Right ventricle myocardium superior (tissue), 1 donor: Measurements from ENCODE around the gene PPM1F. TPM values are rescaled to one million over a fixed set of nuclear protein-coding genes. Genes with fewer than 3 reads are reported as not detected.
"Not testable (repeated sequence)": the region's sequence is repeated elsewhere in the genome, so short reads cannot be mapped to it uniquely, and the experiment has no call there.

Experiments
- ATAC-seq: fragments of 200-7000 bp; cut with Tn5 transposase; one replicate; pipeline ENCODE4 v1.9.1; 2020; ENCODE audit warnings: mild to moderate bottlenecking; ENCODE audit not compliant: poor library complexity
- DNase-seq: peaks from one replicate; pipeline ENCODE4 v3.0.0-alpha.2; 2020
- intact Hi-C: fragments of 100-400 bp; cut with DNase I; formaldehyde crosslinking; loops from one replicate; pipeline ENCODE4 v1.11.2; 2022
- total RNA-seq: library from RNA; stranded (reverse); fragmentation: NEBNext Ultra II Directional; extraction: Animal tissue kit (Norgen Biotek cat#: 25700); gene quantifications from one replicate; pipeline ENCODE4 v1.2.1, GENCODE V29; 2021
- donor health status: DM: no; HTN: yes; CAD: no; lungs with severe emphysema.

Gene PPM1F
- total RNA-seq, 1 donor from 2014 or later = 19.3 TPM

- intact Hi-C loops = no loop called here
- ATAC-seq (no peak), DNase-seq (no peak)
Measured at GRCh38 chr22:21946262-21946925, 6.3 kb downstream of the PPM1F start.

DNA sequence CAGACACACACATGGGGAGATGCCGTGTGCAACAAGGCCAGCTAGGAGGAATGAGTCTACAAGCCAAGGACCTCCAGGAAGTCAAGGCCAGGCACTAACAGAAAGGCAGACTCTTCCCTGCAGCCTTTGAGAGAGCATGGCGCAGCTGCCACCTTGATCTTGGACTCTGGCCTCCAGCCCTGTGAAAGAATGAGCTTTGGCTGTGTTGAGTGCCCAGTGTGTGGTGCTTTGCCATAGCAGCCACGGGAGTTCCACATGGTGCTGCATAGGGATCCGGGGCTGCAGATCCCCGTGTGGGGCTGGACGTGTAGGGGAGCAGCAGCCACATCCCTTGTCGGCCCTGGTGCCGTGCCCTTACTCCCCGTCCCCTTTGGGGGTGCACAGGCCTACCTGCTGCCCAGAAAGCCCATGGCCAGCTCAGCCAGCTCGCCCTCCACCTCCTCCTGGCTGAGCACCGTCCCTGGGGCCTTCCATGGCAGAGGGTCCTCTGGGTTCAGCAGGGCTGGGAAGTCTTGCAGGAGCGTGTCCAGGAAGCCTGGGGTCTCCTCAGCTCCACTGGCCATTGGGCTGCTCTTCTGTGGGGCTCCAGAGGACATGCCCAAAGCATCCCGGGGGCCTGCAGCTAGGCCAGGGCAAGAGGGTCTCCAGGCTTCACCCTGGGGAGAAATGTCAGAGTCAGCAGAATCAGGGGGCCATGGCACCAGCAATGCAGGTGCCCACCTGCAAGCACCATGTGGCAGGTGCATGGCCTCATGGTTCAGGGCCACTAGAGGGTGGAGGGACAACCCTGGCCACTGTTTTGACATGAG lies 7.0 kb downstream of the PPM1F start:
- intact Hi-C loops = no loop called here
- DNase-seq (no peak), ATAC-seq (no peak)

DNA sequence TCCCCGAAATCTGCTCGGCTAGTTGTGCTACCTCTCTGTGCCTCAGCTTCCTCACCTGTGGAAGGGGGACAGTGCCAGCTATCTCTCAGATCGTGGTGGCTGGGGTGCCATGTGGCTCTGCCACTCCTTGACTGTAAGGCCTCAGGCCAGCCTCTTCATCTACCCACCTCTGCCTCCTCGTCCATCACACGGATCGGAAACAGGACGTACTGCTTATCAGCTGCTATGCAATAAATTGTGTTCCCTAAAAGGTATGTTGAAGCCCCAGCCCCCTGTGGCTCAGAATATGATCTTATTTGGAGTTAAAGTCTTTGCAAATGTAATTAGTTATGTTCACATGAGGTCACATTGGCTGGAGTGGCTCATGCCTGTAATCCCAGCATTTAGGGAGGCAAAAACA lies 7.8 kb downstream of the PPM1F start:
- DNase-seq (no peak), ATAC-seq (no peak)
- intact Hi-C loops = no loop called here

- DNase-seq (no peak), ATAC-seq (no peak)
- intact Hi-C loops = no loop called here
Measured at GRCh38 chr22:21943571-21944448, 8.8 kb downstream of the PPM1F start.

DNA sequence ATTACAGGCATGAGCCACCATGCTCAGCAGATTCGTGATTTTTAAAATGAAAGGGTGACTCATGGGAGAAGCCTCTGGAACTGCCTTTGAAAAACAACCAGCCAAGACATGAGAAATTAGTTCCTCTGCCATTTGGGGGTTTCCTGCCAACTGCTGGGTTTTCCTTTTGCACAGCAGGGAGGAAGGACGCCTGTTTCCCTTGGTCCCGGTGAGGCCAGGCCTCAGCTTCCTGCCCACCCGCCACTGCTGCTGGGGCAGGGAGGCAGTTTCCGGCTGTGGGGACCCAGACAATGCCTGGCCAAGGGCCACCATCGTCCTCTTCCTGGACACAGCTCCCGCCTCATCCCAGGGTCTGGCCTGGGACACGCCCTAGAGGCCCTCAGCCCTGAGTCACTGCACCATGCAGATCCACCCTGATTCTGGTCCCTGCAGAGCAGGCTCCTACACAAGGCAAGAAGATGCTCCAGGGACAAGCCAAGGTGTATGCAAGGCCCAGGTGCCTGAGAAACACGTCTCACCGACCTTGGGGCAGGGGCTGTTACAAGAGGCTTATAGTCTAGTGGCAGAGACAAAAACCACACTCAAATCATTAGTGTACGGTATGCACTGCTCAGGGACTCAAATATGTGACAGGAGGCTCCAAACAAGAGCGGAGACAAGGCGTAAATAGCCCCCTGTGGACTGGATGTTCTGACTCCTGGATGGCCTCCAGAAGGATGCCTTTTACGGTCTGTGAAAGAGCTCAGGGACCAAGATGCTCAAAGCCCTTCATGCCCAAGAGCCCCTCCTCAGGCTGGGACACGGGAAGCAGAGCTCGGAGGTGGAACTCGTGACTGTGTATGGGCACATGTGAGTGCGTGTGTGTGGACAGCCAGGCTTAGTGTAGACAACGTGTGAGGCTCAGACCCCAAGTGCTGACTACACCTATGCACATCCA lies 10.0 kb downstream of the PPM1F start:
- peak; percentile 28 for ATAC-seq
- DNase-seq = peak; percentile 93
- intact Hi-C loops = no loop called here

DNA sequence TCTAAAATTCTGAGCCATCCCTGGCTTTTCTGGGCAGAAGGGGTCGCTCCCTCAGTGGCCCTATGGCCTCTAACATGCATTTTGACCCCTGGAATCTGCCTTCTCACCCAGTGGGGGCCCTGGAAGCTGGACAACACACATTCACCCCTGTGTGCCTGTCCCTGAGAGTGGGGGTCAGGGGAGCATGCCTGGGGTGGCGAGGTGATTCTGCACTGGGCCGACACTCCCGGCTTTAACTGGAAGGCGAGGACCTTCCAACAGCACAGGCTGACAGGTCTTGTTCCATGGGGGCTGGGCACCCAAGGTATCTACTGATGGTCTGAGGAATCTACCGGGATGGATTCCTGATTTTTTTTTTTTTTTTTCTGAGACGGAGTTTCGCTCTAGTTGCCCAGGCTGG lies 10.7 kb downstream of the PPM1F start:
- intact Hi-C loops = no loop called here
- no peak for DNase-seq
- ATAC-seq = no peak

DNA sequence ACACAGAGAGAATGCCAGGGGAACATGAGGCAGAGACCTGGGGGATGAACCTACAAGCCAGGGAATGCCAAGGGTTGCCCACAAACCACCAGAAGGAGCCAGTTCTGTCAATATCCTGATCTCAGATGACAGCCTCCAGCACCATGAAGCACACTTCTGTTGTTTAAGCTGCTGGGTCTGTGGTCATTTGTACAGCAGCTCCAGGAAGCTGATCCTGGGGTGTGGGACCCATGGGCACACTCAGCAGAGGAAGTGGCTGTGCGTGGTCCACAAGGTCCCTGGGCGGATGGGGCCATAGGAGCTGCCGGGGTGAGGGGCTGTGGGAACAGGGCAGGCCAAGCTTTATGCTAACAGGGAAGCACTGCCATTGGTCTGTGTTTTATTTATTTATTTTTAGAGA lies 12.1 kb downstream of the PPM1F start:
- intact Hi-C loops = no loop called here
- ATAC-seq (no peak), DNase-seq (no peak)

DNA sequence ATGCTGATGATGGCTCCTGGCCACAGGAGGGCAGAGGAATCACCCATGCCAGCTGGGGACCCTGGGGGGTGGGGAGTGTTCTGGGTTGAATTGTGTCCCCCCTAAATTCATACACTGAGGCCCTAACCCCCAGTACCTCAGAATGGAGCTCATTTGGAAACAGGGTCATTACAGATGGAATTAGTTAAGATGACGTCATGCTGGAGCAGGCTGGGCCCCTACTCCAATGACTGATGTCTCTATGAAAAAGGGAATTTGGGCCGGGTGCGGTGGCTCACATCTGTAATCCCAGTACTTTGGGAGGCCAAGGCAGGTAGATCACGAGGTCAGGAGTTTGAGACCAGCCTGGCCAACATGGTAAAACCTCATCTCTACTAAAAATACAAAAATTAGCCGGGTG lies 12.7 kb downstream of the PPM1F start:
- intact Hi-C loops = loop anchor here (2.0 kb wide), 1 partner anchor 227 kb away; no protein-coding TSS in a partner anchor
- DNase-seq, ATAC-seq: not testable (repeated sequence)

DNA sequence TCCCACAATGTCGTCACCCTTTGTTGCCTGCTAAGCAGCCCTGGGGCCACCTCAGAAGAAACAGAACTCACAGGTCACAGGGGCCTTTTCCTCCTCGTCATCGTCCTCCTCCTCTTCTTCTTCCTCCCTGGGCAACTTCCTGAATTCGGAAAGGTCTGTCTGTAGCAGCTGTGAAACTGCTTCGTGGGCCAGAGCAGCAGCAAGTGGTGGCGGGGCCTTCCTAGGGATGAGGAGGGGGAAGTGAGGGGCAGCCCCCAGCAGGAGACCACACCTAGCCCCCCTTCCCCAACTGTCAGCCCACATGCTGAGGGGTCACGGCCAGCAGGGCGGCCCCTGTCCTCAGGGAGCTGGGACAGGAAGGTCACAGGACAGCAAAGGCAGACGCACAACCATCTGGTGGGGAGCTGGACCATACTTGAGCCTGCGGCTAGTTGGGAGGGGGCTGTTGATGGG lies 13.2 kb downstream of the PPM1F start:
- DNase-seq (peak; percentile 54), ATAC-seq (no peak)
- intact Hi-C loops = loop anchor here (2.0 kb wide), 1 partner anchor 227 kb away; no protein-coding TSS in a partner anchor

- intact Hi-C loops = loop anchor here (2.0 kb wide), 1 partner anchor 226 kb away; no protein-coding TSS in a partner anchor
- ATAC-seq = no peak
- DNase-seq = no peak
Measured at GRCh38 chr22:21938906-21939305, 13.7 kb downstream of the PPM1F start.

DNA sequence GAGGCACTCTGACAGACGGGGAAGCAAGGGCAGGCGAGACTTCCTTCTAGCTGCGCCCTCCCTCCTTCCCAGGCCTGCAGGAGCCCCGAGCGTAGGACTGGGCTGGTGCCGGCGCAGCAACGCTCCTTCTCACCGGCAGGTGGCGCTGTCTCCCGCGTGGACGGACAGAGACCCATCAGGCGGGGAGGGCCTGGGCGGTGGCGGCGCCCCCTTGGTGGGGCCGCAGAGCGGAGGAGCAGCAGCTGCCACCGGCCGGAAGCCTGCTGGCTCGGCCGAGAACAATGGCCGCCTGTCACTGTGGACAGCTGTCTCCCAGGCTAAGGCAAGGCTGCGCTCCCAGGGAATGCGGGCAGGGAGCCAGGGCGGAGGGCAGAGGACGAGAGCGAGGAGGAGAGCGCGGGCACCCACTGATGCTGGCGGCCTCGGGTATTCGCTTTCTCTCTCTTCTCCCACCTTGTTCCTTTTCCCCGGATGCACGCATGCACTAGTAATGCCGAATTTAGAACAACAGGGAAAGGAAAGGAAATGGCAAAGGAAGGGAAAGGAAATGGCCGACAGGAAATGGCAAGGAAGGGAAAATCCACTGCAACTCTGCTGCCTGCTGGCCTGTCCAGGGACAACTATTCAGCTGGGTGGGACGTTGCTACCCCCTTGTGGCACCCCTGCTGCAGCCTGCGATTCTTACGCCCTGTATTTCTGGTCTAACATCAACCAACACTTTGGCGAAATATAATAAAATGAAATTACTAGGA lies 14.4 kb downstream of the PPM1F start:
- intact Hi-C loops = loop anchor here (2.0 kb wide), 1 partner anchor 225 kb away; no protein-coding TSS in a partner anchor
- peak; percentile 97 for DNase-seq

DNA sequence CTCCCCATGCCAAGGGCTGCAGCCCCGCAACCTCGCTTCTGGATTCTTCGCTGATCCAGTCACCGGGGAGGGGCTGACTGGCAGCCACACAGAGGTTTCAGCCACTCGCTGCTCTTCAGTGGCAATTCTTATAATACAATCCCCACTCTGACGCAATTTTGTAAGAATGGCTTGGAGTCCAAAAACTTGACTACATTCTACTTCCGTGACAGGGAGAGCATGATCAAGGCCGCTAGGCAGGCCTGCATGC lies 14.9 kb downstream of the PPM1F start:
- ATAC-seq (peak; percentile 40), DNase-seq (no peak)
- intact Hi-C loops = loop anchor here (2.0 kb wide), 1 partner anchor 225 kb away; no protein-coding TSS in a partner anchor

More for the DNA sequence above, 14.4 kb downstream of the PPM1F start:
- ATAC-seq = peak; percentile 95

GRCh38 chr22:21937041-21937820 lies 15.4 kb downstream of the PPM1F start:
- intact Hi-C loops = no loop called here
- no peak for ATAC-seq
- DNase-seq = peak; percentile 64

DNA sequence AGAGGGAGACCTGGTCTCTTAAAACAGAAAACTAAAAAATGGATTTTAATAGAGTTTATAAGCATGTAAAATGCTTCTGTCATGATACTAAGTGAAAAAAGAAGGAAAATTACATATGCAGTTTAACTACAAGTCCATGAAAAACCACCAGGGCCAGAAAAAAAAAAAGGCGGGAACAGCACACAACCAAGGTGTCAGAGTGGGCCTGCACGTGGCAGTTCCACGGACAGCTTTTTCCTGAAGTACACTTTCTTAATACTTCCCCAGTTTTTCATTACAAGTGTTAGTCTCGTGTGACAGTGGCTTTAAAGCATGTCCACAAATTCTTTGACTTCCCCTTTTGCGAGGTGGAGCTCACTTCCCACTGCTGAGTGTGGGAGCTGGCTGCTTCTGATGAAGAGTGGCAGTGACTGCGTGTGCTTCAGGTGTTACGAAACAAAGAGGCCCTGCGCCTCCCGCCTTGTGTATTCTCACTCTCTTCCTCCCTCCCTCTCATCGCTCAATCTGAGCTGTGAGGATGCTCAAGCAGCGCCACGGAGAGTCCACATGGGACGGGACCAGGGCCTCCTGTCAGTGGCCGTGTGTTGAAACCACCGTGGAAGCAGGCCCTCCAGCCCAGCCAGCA lies 16.4 kb downstream of the PPM1F start:
- ATAC-seq (peak; percentile 8), DNase-seq (peak; percentile 78)
- intact Hi-C loops = no loop called here

DNA sequence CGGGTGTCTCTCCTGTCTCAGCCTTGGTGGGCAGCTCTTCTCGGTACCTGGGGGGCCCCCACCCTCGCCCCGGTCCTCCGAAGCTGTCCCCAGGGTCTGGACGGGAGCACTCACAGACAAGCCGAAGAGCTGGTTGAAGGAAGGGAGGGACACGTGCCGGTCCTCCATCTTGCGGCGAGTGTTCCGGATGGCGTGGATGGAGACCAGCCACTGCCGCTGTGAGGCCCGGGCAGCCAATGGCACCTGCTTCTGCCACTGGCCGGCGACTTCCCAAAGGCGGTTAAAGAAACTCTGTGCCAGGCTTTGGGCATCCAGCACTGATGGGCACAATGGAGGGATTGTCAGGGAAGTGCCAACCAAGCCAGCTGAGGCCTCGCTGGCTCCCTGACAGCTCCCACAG lies 18.7 kb downstream of the PPM1F start:
- DNase-seq = no peak
- intact Hi-C loops = no loop called here
- no peak for ATAC-seq

- ATAC-seq (no peak), DNase-seq (no peak)
- intact Hi-C loops = no loop called here
Measured at GRCh38 chr22:21933413-21933812, 19.2 kb downstream of the PPM1F start.
